SU-DHL-6 (cell line): Measurements from ENCODE around the gene CCDC82.
A peak's percentile ranks its signal among the peaks of the same experiment; 100 is the strongest.

Experiments used
- H2AFZ ChIP-seq: fragments of 200-600 bp; sonication (generic); 2 replicates; pipeline ENCODE4 v1.6.1; 2014; ENCODE audit warnings: low read depth, mild to moderate bottlenecking, moderate library complexity, mixed read lengths, antibody characterized with exemption, low read length; ENCODE audit not compliant: severe bottlenecking
- H3F3A ChIP-seq: fragments of 200-600 bp; shearing (Covaris generic); 2 replicates; pipeline ENCODE4 v1.6.0; 2016; ENCODE audit warnings: antibody characterized with exemption, mild to moderate bottlenecking; ENCODE audit not compliant: insufficient read depth
- H3K27ac ChIP-seq: fragments of 200-600 bp; sonication (generic); 2 replicates; pipeline ENCODE4 v1.5.1; 2016; ENCODE audit warnings: low read depth, mild to moderate bottlenecking, low read length, moderate library complexity, mixed read lengths
- H3K27me3 ChIP-seq: fragments of 200-600 bp; sonication (generic), shearing (Covaris generic); 2 replicates; pipeline ENCODE4 v1.6.0; 2014; ENCODE audit warnings: mild to moderate bottlenecking, low read length
- H3K36me3 ChIP-seq: fragments of 200-600 bp; sonication (generic); 2 replicates; pipeline ENCODE4 v1.6.1; 2014; ENCODE audit warnings: mild to moderate bottlenecking, low read length, mixed read lengths
- H3K4me2 ChIP-seq: fragments of 300-600, 200-600 bp; shearing (Covaris generic), sonication (generic); 2 replicates; pipeline ENCODE4 v1.6.0; 2014; ENCODE audit warnings: low read length, low read depth, mild to moderate bottlenecking; ENCODE audit not compliant: poor library complexity, severe bottlenecking
- H3K4me3 ChIP-seq: fragments of 200-600 bp; sonication (generic); 2 replicates; pipeline ENCODE4 v1.5.1; 2014; ENCODE audit warnings: antibody characterized with exemption, low read length, mild to moderate bottlenecking, mixed read lengths; ENCODE audit not compliant: insufficient read depth, poor library complexity, severe bottlenecking
- H3K79me2 ChIP-seq: fragments of 200-600 bp; sonication (generic); 2 replicates; pipeline ENCODE4 v1.6.1; 2014; ENCODE audit warnings: mild to moderate bottlenecking, low read length, moderate library complexity; ENCODE audit not compliant: insufficient read depth
- H3K9ac ChIP-seq: fragments of 200-600 bp; sonication (generic); 2 replicates; pipeline ENCODE4 v1.7.0; 2014; ENCODE audit warnings: mild to moderate bottlenecking, low read length
- H3K9me2 ChIP-seq: fragments of 200-600 bp; sonication (generic); replicated peaks from 2 replicates; pipeline ENCODE4 v1.6.1; 2014; ENCODE audit warnings: low read length; ENCODE audit not compliant: insufficient read depth
- H3K9me3 ChIP-seq: fragments of 200-600 bp; sonication (generic); 2 replicates; pipeline ENCODE4 v1.6.1; 2014; ENCODE audit warnings: low read length, mixed read lengths; ENCODE audit not compliant: insufficient read depth
- H4K20me1 ChIP-seq: fragments of 200-600 bp; sonication (generic); 2 replicates; pipeline ENCODE4 v1.6.1; 2014; ENCODE audit warnings: low read depth, mild to moderate bottlenecking, antibody characterized with exemption, low read length, moderate library complexity, mixed read lengths
- EZH2phosphoT487 ChIP-seq: fragments of 200-600 bp; sonication (generic), shearing (Covaris generic); conservative IDR thresholded peaks from 2 replicates; pipeline ENCODE4 v1.6.1; 2018; ENCODE audit warnings: mild to moderate bottlenecking, antibody characterized with exemption, low read length, moderate library complexity, mixed read lengths
- TF ChIP-seq, protein P1 (sequence below): fragments of 200-600 bp; sonication (generic); IDR thresholded peaks from one replicate; pipeline ENCODE4 v1.5.1; 2017; ENCODE audit warnings: antibody characterized with exemption, mild to moderate bottlenecking, low read length, moderate library complexity; ENCODE audit not compliant: insufficient read depth, poor library complexity, severe bottlenecking

The CCDC82 gene

DNA sequence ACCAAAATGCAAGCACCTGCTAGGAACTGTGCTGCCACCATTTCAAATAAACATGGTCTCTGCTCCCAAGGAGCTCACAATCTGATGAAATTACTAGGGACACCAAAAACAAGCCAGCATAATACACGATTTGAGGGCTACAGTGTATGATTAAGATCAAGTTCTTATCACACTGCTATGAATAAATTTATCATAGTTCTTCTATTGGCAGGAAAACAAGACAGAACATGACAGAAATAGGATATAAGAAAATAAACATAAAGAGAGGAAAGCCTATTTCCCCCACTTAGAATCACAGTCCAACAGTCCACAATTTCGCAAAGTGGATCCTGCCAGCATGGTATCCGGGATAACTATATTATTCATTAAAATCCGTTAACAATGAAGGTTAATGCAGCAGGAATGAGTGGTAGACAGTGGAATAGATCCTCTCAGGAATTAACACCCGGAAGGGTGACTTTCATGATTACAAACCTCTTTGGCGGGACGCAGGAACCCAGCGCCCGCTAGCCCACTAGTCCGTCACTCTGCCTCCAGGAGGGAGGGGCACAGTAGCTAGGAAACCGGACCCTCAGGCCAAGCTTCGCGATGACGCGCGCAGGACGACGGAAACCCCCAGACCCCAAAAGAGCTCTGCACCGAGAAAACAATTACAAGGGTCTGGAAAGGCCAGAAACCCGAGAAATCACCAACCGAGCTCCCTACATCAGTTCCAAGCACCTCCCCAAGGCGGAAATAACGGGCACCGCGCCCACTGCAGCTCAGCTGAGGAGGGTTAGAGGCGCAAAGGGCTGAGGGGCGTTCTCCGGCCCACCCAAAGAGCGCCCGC lies 607 bp downstream of the CCDC82 start:
- Histone ChIP-seq H3K9me3 (no peaks in the 10 kb centered on the region), H3K79me2 (peaks cover 42% of the 10 kb centered on the region)
- TF ChIP-seq EZH2phosphoT487, result no peak
- TF ChIP-seq, protein P1, sequence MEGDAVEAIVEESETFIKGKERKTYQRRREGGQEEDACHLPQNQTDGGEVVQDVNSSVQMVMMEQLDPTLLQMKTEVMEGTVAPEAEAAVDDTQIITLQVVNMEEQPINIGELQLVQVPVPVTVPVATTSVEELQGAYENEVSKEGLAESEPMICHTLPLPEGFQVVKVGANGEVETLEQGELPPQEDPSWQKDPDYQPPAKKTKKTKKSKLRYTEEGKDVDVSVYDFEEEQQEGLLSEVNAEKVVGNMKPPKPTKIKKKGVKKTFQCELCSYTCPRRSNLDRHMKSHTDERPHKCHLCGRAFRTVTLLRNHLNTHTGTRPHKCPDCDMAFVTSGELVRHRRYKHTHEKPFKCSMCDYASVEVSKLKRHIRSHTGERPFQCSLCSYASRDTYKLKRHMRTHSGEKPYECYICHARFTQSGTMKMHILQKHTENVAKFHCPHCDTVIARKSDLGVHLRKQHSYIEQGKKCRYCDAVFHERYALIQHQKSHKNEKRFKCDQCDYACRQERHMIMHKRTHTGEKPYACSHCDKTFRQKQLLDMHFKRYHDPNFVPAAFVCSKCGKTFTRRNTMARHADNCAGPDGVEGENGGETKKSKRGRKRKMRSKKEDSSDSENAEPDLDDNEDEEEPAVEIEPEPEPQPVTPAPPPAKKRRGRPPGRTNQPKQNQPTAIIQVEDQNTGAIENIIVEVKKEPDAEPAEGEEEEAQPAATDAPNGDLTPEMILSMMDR, result no peak

DNA sequence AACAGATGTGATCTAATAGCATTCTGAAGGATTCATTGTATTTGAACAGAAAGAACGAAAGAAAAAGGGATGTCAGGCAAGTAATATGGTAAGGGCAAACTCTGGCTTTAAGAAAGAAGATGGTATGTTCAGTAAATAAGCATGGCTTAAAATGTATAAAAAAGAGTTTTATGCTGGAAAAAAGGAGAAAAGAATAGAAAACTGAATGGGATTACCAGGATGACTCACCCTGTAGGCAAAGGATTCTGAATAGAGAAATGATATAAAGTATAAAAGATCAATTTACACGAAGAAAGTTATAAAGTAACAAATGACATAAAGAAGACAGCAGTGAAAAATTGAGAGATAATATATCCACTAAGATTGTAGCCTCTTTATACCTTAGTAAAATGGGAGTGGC lies 4.5 kb downstream of the CCDC82 start:
- Histone ChIP-seq H3K9me2 (no peaks in the 10 kb centered on the region), H3K36me3 (peaks cover 26% of the 10 kb centered on the region), H3K4me2 (no peak overlapping the region), H3K9ac (no peak overlapping the region), H3K27me3 (no peaks in the 10 kb centered on the region), H3K27ac (no peak overlapping the region), H4K20me1 (no peaks in the 10 kb centered on the region), H3K9me3 (no peaks in the 10 kb centered on the region), H3F3A (no peaks in the 10 kb centered on the region), H3K79me2 (peaks cover 34% of the 10 kb centered on the region), H3K4me3 (no peak overlapping the region), H2AFZ (no peak overlapping the region)
- TF ChIP-seq EZH2phosphoT487, result no peak
- TF ChIP-seq, protein P1, result no peak

More for the DNA sequence above, 607 bp downstream of the CCDC82 start:
- Histone ChIP-seq H3K27ac (peak overlapping the region; percentile 38), H4K20me1 (no peaks in the 10 kb centered on the region), H2AFZ (peak overlapping the region; percentile 46), H3K9ac (peak overlapping the region; percentile 63), H3K27me3 (no peaks in the 10 kb centered on the region), H3K36me3 (peaks cover under 1% of the 10 kb centered on the region; the same call in 1 of the 2 replicates), H3K9me2 (no peaks in the 10 kb centered on the region), H3K4me2 (peak overlapping the region; percentile 86), H3F3A (peaks cover 11% of the 10 kb centered on the region), H3K4me3 (peak overlapping the region; percentile 78)

DNA sequence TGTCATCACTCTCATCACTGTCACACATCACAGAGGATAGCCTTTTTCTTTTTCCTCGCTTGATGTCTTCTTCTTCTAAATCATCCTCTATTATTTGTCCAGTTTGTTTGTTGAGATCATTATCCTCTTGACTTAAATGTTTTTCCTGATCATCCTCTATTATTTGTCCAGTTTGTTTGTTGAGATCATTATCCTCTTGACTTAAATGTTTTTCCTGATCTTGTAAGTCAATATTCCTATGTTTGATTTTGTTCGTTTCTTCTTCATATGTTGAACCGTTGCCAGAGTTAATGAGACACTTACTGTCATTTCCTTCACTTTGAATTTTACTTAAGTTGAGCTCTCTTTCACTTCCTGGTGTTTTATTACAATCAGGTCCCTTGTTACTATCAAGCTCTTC lies 5.6 kb downstream of the CCDC82 start:
- no peak overlapping the region for H3K4me2 ChIP-seq
- H3K9ac ChIP-seq, result no peak overlapping the region
- H3K9me2 ChIP-seq, result no peaks in the 10 kb centered on the region
- H3K4me3 ChIP-seq, result no peak overlapping the region
- H3K27ac ChIP-seq, result no peak overlapping the region
- no peaks in the 10 kb centered on the region for H4K20me1 ChIP-seq
- H3K27me3 ChIP-seq, result no peaks in the 10 kb centered on the region
- no peaks in the 10 kb centered on the region for H3K9me3 ChIP-seq
- peaks cover 34% of the 10 kb centered on the region for H3K36me3 ChIP-seq
- TF ChIP-seq EZH2phosphoT487, result no peak
- TF ChIP-seq, protein P1, result no peak
- H2AFZ ChIP-seq, result no peak overlapping the region
- no peaks in the 10 kb centered on the region for H3F3A ChIP-seq
- peaks cover 32% of the 10 kb centered on the region for H3K79me2 ChIP-seq
